Measurements from ENCODE around the gene FOXF1.

FOXF1 gene

DNA sequence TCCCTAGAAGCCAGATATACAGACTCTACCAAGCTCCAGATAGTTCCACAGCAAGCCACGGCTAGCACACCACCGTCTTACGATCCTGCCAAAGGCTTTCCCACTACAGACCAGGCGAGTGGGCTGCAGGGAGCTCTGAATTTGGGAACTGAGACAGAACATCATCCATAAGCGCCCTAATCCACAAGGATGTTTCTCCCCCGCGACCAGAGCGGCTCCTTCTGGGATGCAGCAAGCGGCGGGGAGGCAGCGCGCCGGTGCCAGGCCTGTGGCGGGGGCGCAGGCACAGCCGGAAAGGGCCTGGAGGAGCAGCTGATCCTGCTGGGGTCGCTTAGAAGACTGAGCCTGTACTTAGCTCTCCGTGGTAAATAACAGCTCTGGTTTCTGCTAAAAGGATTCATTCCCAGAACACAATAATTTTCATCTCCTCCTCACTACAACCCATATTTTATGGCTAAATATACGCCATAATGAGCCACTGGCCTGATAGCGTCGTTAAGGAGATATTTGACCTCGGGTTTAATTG lies 16.2 kb upstream of the FOXF1 start:
- no peak for DNase-seq

- no peak for DNase-seq
Observed at GRCh38 chr16:86494565-86495356, 15.6 kb upstream of the FOXF1 start.

- no peak for DNase-seq
Observed at GRCh38 chr16:86495357-86495701, 15.0 kb upstream of the FOXF1 start.

DNA sequence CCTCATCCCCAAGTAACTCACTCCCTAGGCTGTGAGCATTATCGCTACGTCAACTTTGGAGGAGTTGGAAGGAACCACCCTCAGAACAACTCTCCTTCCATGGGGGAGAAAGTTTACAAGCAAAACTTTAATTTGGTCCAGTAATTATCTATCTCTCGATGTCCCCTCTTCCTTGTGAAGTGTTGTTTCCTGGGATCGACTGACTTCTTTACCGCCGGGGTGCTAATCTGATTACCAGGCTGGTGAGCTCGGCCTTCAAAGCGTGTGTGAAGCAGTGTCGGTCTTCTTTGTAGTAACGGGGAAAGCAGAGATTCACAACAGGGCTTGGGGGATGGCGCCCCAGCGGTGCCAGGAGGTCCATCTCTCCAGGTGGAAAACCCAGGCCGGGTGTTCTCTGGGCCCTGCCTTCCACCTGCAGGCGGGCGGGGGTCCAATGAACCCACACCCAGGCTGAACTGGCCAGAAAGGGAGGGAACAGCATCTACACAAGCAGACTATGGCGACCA lies 14.5 kb upstream of the FOXF1 start:
- no peak for DNase-seq

- DNase-seq = no peak
Observed at GRCh38 chr16:86496262-86496928, 13.9 kb upstream of the FOXF1 start.

GRCh38 chr16:86496929-86497461 lies 13.3 kb upstream of the FOXF1 start:
- DNase-seq = no peak

DNA sequence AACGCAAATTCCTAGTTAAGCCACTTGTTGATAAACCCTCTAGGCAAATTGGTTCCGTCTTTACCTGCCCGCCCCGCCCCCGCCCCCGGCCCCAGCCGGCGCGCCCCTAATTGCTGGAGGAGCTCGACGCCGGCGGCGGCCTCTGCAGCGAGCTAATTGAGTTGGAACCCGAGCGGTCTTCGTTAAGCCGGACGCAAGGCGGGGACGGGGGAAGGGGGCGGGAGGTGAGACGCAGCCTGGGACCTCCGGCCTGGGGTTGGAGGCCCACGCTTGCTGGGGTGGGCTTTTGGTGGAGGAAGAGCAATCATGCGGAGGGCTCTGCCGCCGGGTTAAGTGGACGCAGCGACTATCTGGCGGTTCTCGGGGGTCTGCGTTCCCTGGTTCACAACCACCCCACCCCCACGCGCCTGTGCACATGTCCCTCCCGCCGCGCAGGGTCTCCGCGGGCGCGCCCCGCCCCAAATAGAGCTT lies 12.7 kb upstream of the FOXF1 start:
- no peak for DNase-seq

DNA sequence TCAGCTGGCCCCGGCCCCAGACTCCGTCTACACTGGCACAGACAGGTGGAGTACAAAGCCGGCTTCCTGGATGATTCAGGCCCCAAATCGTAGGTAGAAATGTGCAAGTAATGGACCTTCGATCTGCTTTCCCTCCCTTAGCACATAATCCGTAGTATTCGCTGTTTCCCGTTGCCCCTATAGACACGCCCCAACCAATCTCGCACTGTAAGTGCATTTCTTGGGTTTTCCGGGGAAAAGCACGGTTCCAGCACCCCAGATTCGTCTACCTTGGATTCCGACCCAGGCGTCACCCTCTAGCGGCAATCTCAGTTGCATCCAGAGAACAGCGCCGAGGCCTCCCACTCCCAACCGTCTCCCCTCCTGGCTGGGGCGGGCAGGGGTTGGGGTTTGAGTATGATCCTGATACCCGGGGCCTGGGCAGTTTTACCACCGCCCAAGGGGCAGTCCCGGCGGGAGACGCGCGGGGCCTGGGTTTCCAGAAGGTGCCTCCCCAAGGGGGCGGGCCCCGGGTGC lies 12.1 kb upstream of the FOXF1 start:
- DNase-seq = no peak

GRCh38 chr16:86498671-86499439 lies 11.5 kb upstream of the FOXF1 start:
- DNase-seq = no peak

- DNase-seq = no peak
Observed at GRCh38 chr16:86499440-86499786, 10.9 kb upstream of the FOXF1 start.

- DNase-seq = no peak
Observed at GRCh38 chr16:86499889-86500707, 10.2 kb upstream of the FOXF1 start.

- DNase-seq = no peak
Observed at GRCh38 chr16:86500708-86501510, 9.4 kb upstream of the FOXF1 start.

DNA sequence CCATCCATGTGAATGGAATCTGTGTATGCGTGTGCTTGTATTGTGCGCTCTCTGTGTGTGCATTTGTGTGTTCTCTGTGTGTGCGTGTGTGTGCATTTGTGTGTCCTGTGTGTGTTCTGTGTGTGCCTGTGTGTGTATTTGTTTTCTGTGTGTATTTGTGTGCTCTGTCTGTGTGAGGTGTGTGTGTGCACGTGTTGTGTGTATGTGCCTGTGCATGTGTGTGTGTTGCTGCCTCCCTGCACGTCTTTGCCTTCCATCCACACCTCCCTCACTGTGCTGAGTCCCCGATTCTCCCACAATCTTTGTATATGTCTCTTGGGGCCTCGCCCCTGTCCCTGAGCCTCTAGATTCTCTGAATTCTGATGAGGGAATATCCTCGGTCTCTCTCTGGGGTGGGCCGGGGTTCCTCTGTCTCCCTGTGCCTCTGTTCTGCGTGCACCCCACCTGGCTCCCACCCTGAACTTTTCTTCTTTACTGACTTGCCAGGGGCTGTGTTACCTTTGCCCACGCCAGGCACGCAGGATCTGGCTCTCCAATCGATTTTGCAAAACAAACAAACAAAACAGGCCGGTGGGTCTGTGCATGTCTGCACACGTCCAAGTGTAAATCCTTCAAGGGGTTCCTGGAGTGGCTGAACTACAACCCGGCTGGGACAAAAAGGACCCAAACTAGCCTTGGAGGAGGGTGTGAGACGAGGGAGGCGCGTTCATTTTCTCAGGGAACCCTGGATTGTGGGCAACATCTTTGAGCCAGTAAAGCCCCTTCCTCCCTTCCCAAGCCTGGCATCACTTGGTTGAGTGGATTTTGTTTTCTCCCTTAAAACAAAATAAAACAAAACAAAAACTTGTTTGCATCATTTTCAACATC lies 8.1 kb upstream of the FOXF1 start:
- no peak for DNase-seq

DNA sequence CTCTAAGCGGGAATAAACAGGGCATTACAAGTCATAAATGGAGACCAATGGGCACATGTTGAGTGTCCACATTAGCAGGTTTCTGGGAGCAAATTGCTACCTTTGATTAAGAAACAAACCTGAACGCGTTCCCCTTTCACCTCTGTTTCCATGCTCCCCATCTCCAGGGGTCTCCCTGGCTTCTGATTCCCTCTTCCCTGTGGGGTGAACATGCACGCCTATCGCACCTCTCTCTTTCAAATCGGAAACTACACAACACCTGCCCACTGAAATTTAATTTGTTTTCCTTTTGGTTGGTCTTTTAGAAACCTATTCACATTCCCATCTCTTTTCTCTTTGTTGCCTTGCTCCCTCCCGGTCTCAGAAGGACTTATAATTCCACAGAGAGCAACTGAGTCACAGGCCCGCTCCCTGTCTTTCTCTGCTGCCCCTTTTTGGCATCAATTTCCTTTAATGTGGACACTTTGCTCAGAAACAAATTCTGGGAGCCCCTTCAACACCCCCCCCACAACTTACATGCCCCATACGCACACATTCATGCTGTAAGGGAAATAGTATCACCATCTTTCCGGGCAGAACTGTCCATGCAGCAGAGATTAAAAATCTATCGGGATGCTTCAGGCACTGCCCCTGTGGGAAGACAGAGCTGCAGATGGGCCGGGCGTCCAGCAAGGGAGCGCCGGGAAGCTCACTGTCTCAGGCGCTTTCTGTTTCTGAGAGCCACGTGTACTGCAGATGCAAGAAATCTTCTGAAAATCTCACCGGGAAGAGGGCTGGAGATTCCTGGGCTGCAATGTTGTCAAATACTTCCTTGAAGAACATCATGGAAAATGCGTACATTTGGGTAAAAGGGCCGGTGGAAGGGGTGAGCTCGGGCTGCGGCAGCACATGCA lies 7.2 kb upstream of the FOXF1 start:
- DNase-seq = no peak

DNA sequence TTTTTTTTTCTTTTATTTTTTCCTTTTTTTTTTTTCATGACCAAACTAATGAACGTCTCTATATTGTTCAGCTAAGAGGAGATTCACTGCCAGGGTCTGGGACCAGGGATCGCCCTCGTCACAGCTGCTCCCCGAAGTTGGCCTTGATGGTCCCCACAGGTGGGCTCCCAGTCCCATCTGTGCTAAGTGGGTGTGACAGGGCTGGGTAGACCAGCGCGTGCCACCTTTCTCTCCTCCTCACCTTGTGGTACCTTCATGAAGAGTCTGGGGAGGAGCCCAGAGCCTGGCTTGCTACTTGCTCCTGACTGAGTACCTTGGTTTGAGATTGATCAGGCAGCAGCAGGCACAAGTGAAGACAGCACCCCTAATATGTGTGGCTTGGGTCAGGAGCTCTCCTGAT lies 6.5 kb upstream of the FOXF1 start:
- no peak for DNase-seq

DNA sequence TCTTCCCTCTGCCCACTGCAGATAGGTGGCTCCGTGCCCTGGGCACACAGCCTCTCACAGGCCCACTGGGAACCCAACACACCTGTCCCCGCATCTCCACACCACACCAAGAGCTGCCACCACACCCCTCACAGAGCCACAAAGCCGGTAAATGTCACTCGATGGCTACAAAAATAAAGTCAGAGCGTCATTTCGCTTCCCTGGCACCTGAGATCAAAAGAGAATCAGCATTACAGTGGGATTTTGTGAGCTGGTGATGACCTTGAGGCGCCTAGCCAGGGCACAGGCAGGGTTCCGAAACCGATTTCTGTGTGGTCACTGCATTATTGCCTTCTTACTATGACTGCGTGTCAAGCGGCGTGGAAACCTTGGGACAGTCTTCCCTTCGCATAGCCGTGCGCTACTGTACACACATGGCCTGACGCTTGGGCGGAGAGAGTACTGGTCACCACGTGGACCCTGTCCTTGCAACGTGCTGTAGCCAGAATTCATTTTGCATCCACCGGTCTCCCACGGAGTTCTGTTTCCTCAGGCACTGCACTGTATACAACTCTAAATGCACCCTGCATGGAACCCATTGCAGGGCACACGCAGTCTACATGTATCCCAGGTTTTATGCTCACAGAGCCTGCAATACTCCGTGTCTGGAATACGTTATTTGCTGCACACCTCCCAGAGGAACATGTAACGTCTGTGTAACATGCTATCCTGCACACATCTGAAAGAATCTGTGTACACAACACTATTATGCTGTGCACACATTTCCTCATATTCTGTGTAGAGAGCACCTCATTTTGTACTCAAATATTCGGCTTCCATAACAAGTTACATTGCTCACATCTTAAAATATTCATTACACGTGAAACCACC lies 5.8 kb upstream of the FOXF1 start:
- DNase-seq = no peak

DNA sequence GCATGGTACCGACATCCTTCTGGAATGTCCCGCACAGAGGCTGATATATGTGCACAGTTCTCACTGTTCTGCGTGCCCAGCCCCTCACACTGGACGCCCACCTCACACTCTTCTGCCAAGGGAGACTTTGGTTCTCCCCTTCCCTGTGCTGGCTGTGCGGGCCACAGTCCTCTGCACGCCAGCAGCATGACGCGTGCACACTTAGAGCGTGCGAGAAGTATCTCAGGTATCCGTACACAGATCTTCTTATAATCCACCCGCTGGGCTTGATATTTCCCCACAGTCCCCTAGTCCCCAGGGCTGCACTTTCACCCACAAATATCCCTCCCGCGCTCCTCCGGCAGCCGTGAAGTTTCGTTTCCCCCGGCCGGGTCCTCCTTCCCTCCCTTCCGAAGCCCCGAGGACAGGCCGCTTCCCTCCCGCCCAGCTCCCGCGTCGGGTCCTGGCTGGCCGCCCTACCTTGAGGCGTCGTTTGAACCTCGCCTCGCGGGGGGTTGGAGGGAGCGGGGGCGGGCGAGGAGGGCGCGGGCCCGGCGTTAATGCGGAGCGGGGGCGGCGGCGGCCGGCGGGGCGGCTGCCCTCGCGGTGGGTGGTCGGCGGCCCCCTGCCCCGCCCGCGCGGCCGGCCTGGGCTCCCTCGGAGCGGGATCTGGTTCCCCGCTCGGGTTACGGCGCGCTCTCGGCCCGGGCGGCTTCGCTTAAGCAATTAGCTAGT lies 5.0 kb upstream of the FOXF1 start:
- no peak for DNase-seq
